GM13976 (cell line): Measurements from ENCODE around the gene SLC38A2.
"Not testable (repeated sequence)": the region's sequence is repeated elsewhere in the genome, so short reads cannot be mapped to it uniquely, and the experiment has no call there.

Source experiments
- DNase-seq: peaks from one replicate; pipeline ENCODE4 v3.0.0; 2012; ENCODE audit warnings: low spot score
- CTCF ChIP-seq: IDR thresholded peaks from 2 replicates; pipeline ENCODE4 v1.5.1; 2012; ENCODE audit warnings: borderline replicate concordance, mild to moderate bottlenecking; ENCODE audit not compliant: insufficient read depth; ENCODE audit errors: extremely low read depth, missing control alignments, control extremely low read depth
- in situ Hi-C: fragments of 300-500 bp; cut with MboI; formaldehyde crosslinking; loops from one replicate; pipeline ENCODE4 v1.12.0; 2022; ENCODE audit warnings: low sequenced_read_pairs, mixed read lengths, inconsistent platforms; ENCODE audit not compliant: unreplicated experiment

SLC38A2 gene

GRCh38 chr12:46400406-46400805, 27.8 kb upstream of the SLC38A2 start:
- no peak for TF ChIP-seq CTCF
- in situ Hi-C loops, result no loop called here
- no peak for DNase-seq

GRCh38 chr12:46399461-46400248, 27.1 kb upstream of the SLC38A2 start:
- DNase-seq, in situ Hi-C loops: not testable (repeated sequence)

- in situ Hi-C loops, result no loop called here
- no peak for TF ChIP-seq CTCF
- DNase-seq, result no peak
Observed at GRCh38 chr12:46396826-46397225, 24.3 kb upstream of the SLC38A2 start.

- in situ Hi-C loops, result no loop called here
- no peak for TF ChIP-seq CTCF
- no peak for DNase-seq
Observed at GRCh38 chr12:46395388-46395787, 22.8 kb upstream of the SLC38A2 start.

GRCh38 chr12:46391630-46392029, 19.1 kb upstream of the SLC38A2 start:
- DNase-seq, result no peak
- no peak for TF ChIP-seq CTCF
- in situ Hi-C loops, result no loop called here

- in situ Hi-C loops, result no loop called here
- DNase-seq, result no peak
- no peak for TF ChIP-seq CTCF
Observed at GRCh38 chr12:46390881-46391280, 18.3 kb upstream of the SLC38A2 start.

- in situ Hi-C loops, result no loop called here
- no peak for DNase-seq
- no peak for TF ChIP-seq CTCF
Observed at GRCh38 chr12:46390304-46390703, 17.7 kb upstream of the SLC38A2 start.
